DOHH2 (cell line): ENCODE results near the gene PDE4DIP.
"Not testable (repeated sequence)": the region's sequence is repeated elsewhere in the genome, so short reads cannot be mapped to it uniquely, and the experiment has no call there.

ENCODE experiments used
- EZH2phosphoT487 ChIP-seq: fragments of 200-600 bp; sonication (generic); IDR thresholded peaks from 2 replicates; pipeline ENCODE4 v1.6.1; 2017; ENCODE audit warnings: borderline replicate concordance, mild to moderate bottlenecking, antibody characterized with exemption, low read length, moderate library complexity, mixed read lengths
- TF ChIP-seq, protein P1 (sequence below): fragments of 200-600 bp; sonication (generic); IDR thresholded peaks from one replicate; pipeline ENCODE4 v1.5.1; 2014; ENCODE audit warnings: antibody characterized with exemption, mild to moderate bottlenecking, low read depth, low read length; ENCODE audit not compliant: poor library complexity, severe bottlenecking

GRCh38 chr1:148951336-148952227 is 107.4 kb downstream of the PDE4DIP start:
- TF ChIP-seq, protein P1, sequence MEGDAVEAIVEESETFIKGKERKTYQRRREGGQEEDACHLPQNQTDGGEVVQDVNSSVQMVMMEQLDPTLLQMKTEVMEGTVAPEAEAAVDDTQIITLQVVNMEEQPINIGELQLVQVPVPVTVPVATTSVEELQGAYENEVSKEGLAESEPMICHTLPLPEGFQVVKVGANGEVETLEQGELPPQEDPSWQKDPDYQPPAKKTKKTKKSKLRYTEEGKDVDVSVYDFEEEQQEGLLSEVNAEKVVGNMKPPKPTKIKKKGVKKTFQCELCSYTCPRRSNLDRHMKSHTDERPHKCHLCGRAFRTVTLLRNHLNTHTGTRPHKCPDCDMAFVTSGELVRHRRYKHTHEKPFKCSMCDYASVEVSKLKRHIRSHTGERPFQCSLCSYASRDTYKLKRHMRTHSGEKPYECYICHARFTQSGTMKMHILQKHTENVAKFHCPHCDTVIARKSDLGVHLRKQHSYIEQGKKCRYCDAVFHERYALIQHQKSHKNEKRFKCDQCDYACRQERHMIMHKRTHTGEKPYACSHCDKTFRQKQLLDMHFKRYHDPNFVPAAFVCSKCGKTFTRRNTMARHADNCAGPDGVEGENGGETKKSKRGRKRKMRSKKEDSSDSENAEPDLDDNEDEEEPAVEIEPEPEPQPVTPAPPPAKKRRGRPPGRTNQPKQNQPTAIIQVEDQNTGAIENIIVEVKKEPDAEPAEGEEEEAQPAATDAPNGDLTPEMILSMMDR: not testable (repeated sequence)
- TF ChIP-seq EZH2phosphoT487: not testable (repeated sequence)
